ENCODE measurements around the gene TUBE1.

The TUBE1 gene

DNA sequence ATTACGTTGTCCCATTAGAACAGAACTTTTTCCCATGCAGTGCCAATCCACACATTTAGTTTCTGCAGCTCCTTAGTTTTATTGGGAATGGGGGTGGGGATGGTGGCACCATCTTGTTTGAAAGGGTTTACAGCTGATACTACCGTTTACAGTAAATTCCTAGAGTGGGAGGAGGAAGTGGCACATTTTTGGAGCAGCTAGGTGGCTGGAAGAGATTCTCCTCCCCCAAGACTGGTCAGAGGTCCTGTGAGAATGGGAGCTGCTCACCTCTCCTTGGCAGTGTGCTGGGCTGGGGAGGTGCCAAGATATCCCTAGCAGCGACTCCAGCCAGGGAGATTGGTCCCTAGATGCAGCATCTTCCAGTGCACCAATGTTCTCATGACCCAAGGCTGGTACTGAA lies 45.7 kb downstream of the TUBE1 start:
- TF ChIP-seq CTCF (IDR thresholded peaks at IDR 0.05; ENCODE audit: low read length) (no peak), EZH2 (optimal IDR thresholded peaks at IDR 0.05; ENCODE audit: low read depth, low read length) (no peak), EZH2phosphoT487 (IDR thresholded peaks at IDR 0.05; ENCODE audit: low read length) (no peak)
- Histone ChIP-seq H3K4me3 (ENCODE audit: low read length) (no peak overlapping the region), H3K9me2 (replicated peaks; ENCODE audit: insufficient read depth, low read length) (no peaks in the 10 kb centered on the region), H3K9me3 (replicated peaks; ENCODE audit: insufficient read depth, low read length) (no peaks in the 10 kb centered on the region), H2AFZ (ENCODE audit: low read length) (no peak overlapping the region), H3K27ac (ENCODE audit: low read length) (no peak overlapping the region), H3K79me2 (ENCODE audit: low read length) (no peaks in the 10 kb centered on the region), H3K9ac (ENCODE audit: low read length) (no peak overlapping the region), H3F3A (ENCODE audit: insufficient read depth, low read length) (peaks cover 5% of the 10 kb centered on the region; the same call in 1 of the 2 replicates), H3K27me3 (replicated peaks; ENCODE audit: insufficient read depth, low read length) (no peaks in the 10 kb centered on the region), H3K4me2 (ENCODE audit: low read depth, low read length) (no peak overlapping the region), H4K20me1 (ENCODE audit: insufficient read depth, low read length) (no peaks in the 10 kb centered on the region), H3K4me1 (ENCODE audit: low read length) (peaks cover 6% of the 10 kb centered on the region), H3K36me3 (replicated peaks; ENCODE audit: insufficient read depth, low read length) (no peaks in the 10 kb centered on the region)
- DNase-seq = no peak

DNA sequence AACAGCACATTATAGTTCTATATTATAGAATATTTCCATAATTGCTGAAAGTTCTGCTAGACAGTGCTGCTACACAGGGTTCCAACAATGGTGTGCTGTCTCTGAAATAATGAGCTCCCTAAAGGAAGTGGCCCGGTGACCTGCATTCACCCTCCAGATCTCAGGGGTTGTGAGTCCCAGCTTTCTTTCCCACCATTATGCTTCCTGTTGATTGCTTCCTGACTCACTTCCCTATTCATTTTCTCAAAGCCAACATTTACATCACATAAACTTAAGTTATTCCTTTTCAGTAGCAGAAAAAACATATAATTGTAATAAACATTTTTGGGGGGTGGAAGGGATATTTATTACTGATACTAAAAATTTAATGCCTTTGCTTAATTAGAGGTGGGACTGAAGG lies 46.3 kb downstream of the TUBE1 start:
- Histone ChIP-seq H3K4me1 (ENCODE audit: low read length) (peaks cover 6% of the 10 kb centered on the region), H3K9ac (ENCODE audit: low read length) (no peak overlapping the region)
- no peak for DNase-seq

DNA sequence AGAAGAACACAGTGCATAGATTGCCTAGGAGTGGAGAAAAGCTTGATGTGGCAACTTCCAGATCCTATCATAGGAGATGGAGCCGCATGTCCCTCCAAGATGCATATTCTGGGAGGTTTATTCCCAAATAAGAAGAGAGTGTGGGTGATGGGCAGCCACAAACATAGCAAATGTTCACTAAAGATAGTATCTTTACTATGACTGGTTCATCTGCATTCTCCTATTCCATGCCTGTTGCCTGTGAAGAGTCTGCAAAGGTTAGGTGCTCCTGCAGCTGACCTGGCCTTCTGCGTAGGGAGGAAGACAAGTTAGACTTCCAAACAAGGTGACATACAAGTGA lies 47.9 kb downstream of the TUBE1 start:
- TF ChIP-seq EZH2 (optimal IDR thresholded peaks at IDR 0.05; ENCODE audit: low read depth, low read length) (no peak), CTCF (IDR thresholded peaks at IDR 0.05; ENCODE audit: low read length) (no peak), EZH2phosphoT487 (IDR thresholded peaks at IDR 0.05; ENCODE audit: low read length) (no peak)
- H3K4me1 ChIP-seq (ENCODE audit: low read length) = peaks cover 6% of the 10 kb centered on the region
- H2AFZ ChIP-seq (ENCODE audit: low read length) = no peak overlapping the region
- no peaks in the 10 kb centered on the region for H3K9me3 ChIP-seq (replicated peaks; ENCODE audit: insufficient read depth, low read length)
- no peak for DNase-seq
- H3K79me2 ChIP-seq (ENCODE audit: low read length) = no peaks in the 10 kb centered on the region
- no peaks in the 10 kb centered on the region for H4K20me1 ChIP-seq (ENCODE audit: insufficient read depth, low read length)
- no peaks in the 10 kb centered on the region for H3K27me3 ChIP-seq (replicated peaks; ENCODE audit: insufficient read depth, low read length)
- no peak overlapping the region for H3K4me3 ChIP-seq (ENCODE audit: low read length)
- peaks cover 5% of the 10 kb centered on the region; the same call in 1 of the 2 replicates for H3F3A ChIP-seq (ENCODE audit: insufficient read depth, low read length)
- H3K36me3 ChIP-seq (replicated peaks; ENCODE audit: insufficient read depth, low read length) = no peaks in the 10 kb centered on the region
- no peak overlapping the region for H3K9ac ChIP-seq (ENCODE audit: low read length)
- no peak overlapping the region for H3K4me2 ChIP-seq (ENCODE audit: low read depth, low read length)
- H3K27ac ChIP-seq (ENCODE audit: low read length) = no peak overlapping the region
- H3K9me2 ChIP-seq (replicated peaks; ENCODE audit: insufficient read depth, low read length) = no peaks in the 10 kb centered on the region

More for the DNA sequence above, 46.3 kb downstream of the TUBE1 start:
- Histone ChIP-seq H3K27me3 (replicated peaks; ENCODE audit: insufficient read depth, low read length) (no peaks in the 10 kb centered on the region), H3K9me3 (replicated peaks; ENCODE audit: insufficient read depth, low read length) (no peaks in the 10 kb centered on the region), H3F3A (ENCODE audit: insufficient read depth, low read length) (peaks cover 5% of the 10 kb centered on the region; the same call in 1 of the 2 replicates), H3K79me2 (ENCODE audit: low read length) (no peaks in the 10 kb centered on the region), H3K9me2 (replicated peaks; ENCODE audit: insufficient read depth, low read length) (no peaks in the 10 kb centered on the region), H3K4me2 (ENCODE audit: low read depth, low read length) (no peak overlapping the region), H3K36me3 (replicated peaks; ENCODE audit: insufficient read depth, low read length) (no peaks in the 10 kb centered on the region), H2AFZ (ENCODE audit: low read length) (no peak overlapping the region), H3K4me3 (ENCODE audit: low read length) (no peak overlapping the region), H4K20me1 (ENCODE audit: insufficient read depth, low read length) (no peaks in the 10 kb centered on the region), H3K27ac (ENCODE audit: low read length) (no peak overlapping the region)
- TF ChIP-seq EZH2phosphoT487 (IDR thresholded peaks at IDR 0.05; ENCODE audit: low read length) = no peak
- no peak for TF ChIP-seq CTCF (IDR thresholded peaks at IDR 0.05; ENCODE audit: low read length)
- no peak for TF ChIP-seq EZH2 (optimal IDR thresholded peaks at IDR 0.05; ENCODE audit: low read depth, low read length)
